ENCODE results near the gene OMD. TPM values are rescaled to one million over a fixed set of nuclear protein-coding genes. Genes with fewer than 3 reads are reported as not detected.

OMD gene, protein sequence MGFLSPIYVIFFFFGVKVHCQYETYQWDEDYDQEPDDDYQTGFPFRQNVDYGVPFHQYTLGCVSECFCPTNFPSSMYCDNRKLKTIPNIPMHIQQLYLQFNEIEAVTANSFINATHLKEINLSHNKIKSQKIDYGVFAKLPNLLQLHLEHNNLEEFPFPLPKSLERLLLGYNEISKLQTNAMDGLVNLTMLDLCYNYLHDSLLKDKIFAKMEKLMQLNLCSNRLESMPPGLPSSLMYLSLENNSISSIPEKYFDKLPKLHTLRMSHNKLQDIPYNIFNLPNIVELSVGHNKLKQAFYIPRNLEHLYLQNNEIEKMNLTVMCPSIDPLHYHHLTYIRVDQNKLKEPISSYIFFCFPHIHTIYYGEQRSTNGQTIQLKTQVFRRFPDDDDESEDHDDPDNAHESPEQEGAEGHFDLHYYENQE
- total RNA-seq (2014; rRNA removed; shearing (Covaris generic)) (not detected in 2 replicates), total RNA-seq (2022) (not detected in 2 replicates), Bru-seq, nascent RNA (not detected), BruChase-seq, experiment 1, labeled RNA remaining after a 6-hour chase (not detected), BruChase-seq, experiment 2, labeled RNA remaining after a 2-hour chase (not detected)
- long read RNA-seq, partial matches to known transcripts = 0 of 14 reads
- long read RNA-seq, other reads (novel, unspliced or antisense) = 14 of 14 reads

DNA sequence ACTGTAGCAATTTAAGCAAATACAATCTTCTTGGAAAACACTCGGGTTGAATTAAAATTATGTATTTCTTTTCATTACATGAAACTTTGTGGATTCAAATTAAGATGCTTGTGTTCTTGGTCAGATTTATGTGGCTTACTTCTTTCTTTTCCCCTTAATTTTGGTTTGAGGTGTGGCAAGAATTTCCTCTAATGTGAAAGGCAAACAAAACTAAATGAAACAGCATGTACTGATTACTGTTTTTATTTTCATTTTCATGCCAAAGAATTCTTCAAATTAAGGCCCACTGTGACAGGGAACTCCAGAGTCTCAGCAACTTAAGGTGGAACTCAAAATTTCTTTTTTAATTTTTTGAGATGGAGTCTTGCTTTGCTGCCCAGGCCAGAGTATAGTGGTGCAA, at the start of gene OMD:
Gene OMD (minus strand): TSS at position 132 of the 400 bp plus-strand sequence. CDS start 6,913 bp downstream, outside the sequence.
- CTCF ChIA-PET (ENCODE audit: unreplicated experiment) = no interaction called here
- H3K36me3 ChIP-seq (ENCODE audit: insufficient read depth, low read length) = no peaks in the 10 kb centered on the region
- no peaks in the 10 kb centered on the region for H3K9me2 ChIP-seq (ENCODE audit: insufficient read depth, low read length)
- H3K4me1 ChIP-seq (ENCODE audit: insufficient read depth, low read length, poor library complexity, severe bottlenecking) = no peaks in the 10 kb centered on the region
- H2AFZ ChIP-seq (ENCODE audit: low read length) = no peak within 1 kb of the TSS
- no peaks in the 10 kb centered on the region for H4K20me1 ChIP-seq (ENCODE audit: insufficient read depth, low read length)
- BruUV-seq (replicated peaks) = no TSS peak
- H3K4me2 ChIP-seq (ENCODE audit: low read length) = no peak within 1 kb of the TSS
- H3K9me3 ChIP-seq (ENCODE audit: low read length) = no peaks in the 10 kb centered on the region
- H3K79me2 ChIP-seq (ENCODE audit: insufficient read depth, low read depth, low read length) = no peaks in the 10 kb centered on the region
- intact Hi-C loops (cut with micrococcal nuclease; ENCODE audit: unreplicated experiment) = no loop called here
- POLR2A ChIA-PET = no interaction called here
- H3K27ac ChIP-seq (ENCODE audit: low read depth, low read length, poor library complexity, severe bottlenecking) = no peak within 1 kb of the TSS
- H3K4me3 ChIP-seq (ENCODE audit: low read depth, low read length, poor library complexity, severe bottlenecking) = no peak within 1 kb of the TSS
- no peak for TF ChIP-seq EZH2phosphoT487 (IDR thresholded peaks at IDR 0.05; ENCODE audit: borderline replicate concordance, low read depth, low read length)
- TF ChIP-seq CTCF (conservative IDR thresholded peaks at IDR 0.05; ENCODE audit: low read length) = no peak
- no peak for DNase-seq (ENCODE audit: low spot score)

- Histone ChIP-seq H3K4me1 (ENCODE audit: insufficient read depth, low read length, poor library complexity, severe bottlenecking) (no peaks in the 10 kb centered on the region), H4K20me1 (ENCODE audit: insufficient read depth, low read length) (no peaks in the 10 kb centered on the region), H3K79me2 (ENCODE audit: insufficient read depth, low read depth, low read length) (no peaks in the 10 kb centered on the region), H3K9me2 (ENCODE audit: insufficient read depth, low read length) (no peaks in the 10 kb centered on the region), H3K4me3 (ENCODE audit: low read depth, low read length, poor library complexity, severe bottlenecking) (no peak overlapping the region), H3K27ac (ENCODE audit: low read depth, low read length, poor library complexity, severe bottlenecking) (no peak overlapping the region), H2AFZ (ENCODE audit: low read length) (no peak overlapping the region), H3K4me2 (ENCODE audit: low read length) (no peak overlapping the region), H3K36me3 (ENCODE audit: insufficient read depth, low read length) (no peaks in the 10 kb centered on the region), H3K9me3 (ENCODE audit: low read length) (no peaks in the 10 kb centered on the region)
- no TSS peak for BruUV-seq (replicated peaks)
- TF ChIP-seq EZH2phosphoT487 (IDR thresholded peaks at IDR 0.05; ENCODE audit: borderline replicate concordance, low read depth, low read length) (no peak), CTCF (conservative IDR thresholded peaks at IDR 0.05; ENCODE audit: low read length) (no peak)
- no peak for DNase-seq (ENCODE audit: low spot score)
- POLR2A ChIA-PET = no interaction called here
- intact Hi-C loops (cut with micrococcal nuclease; ENCODE audit: unreplicated experiment) = no loop called here
- CTCF ChIA-PET (ENCODE audit: unreplicated experiment) = no interaction called here
Measured at GRCh38 chr9:92468206-92468605, 43.9 kb upstream of the OMD start.

DNA sequence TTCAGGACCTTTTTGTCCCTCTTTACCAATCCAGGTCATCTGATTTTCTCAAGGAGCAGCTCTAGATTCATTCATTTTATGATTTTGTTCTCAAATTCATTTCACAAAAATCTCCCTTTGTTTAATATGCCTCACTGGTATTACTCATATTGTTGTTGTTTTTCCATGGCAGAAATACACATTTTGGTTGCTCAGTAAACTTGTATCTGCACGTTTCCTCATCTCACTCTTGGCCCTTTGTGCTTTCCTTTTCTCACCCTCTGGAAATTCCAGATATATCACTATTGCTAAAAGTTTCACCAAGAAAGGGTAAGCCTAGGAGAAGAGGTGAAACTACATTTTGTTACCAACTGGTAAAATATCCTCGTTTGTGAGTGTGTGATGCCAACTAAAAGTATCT, 43.2 kb upstream of the OMD start:
- no peaks in the 10 kb centered on the region for H3K9me3 ChIP-seq (ENCODE audit: low read length)
- BruUV-seq (replicated peaks) = no TSS peak
- H3K79me2 ChIP-seq (ENCODE audit: insufficient read depth, low read depth, low read length) = no peaks in the 10 kb centered on the region
- H3K4me1 ChIP-seq (ENCODE audit: insufficient read depth, low read length, poor library complexity, severe bottlenecking) = no peaks in the 10 kb centered on the region
- POLR2A ChIA-PET = interaction anchor here (0.6 kb wide), 1 partner anchor 846 kb away, joined by 3 read pairs; no protein-coding TSS in a partner anchor
- H3K4me3 ChIP-seq (ENCODE audit: low read depth, low read length, poor library complexity, severe bottlenecking) = no peak overlapping the region
- H4K20me1 ChIP-seq (ENCODE audit: insufficient read depth, low read length) = no peaks in the 10 kb centered on the region
- H2AFZ ChIP-seq (ENCODE audit: low read length) = no peak overlapping the region
- TF ChIP-seq EZH2phosphoT487 (IDR thresholded peaks at IDR 0.05; ENCODE audit: borderline replicate concordance, low read depth, low read length) = no peak
- no peak for TF ChIP-seq CTCF (conservative IDR thresholded peaks at IDR 0.05; ENCODE audit: low read length)
- DNase-seq (ENCODE audit: low spot score) = no peak
- H3K27ac ChIP-seq (ENCODE audit: low read depth, low read length, poor library complexity, severe bottlenecking) = no peak overlapping the region
- no peaks in the 10 kb centered on the region for H3K36me3 ChIP-seq (ENCODE audit: insufficient read depth, low read length)
- intact Hi-C loops (cut with micrococcal nuclease; ENCODE audit: unreplicated experiment) = no loop called here
- no peaks in the 10 kb centered on the region for H3K9me2 ChIP-seq (ENCODE audit: insufficient read depth, low read length)
- no peak overlapping the region for H3K4me2 ChIP-seq (ENCODE audit: low read length)
- CTCF ChIA-PET (ENCODE audit: unreplicated experiment) = no interaction called here

All from OCI-LY7 (cell line).